ENCODE measurements around the gene MYO15B.

The MYO15B gene

DNA sequence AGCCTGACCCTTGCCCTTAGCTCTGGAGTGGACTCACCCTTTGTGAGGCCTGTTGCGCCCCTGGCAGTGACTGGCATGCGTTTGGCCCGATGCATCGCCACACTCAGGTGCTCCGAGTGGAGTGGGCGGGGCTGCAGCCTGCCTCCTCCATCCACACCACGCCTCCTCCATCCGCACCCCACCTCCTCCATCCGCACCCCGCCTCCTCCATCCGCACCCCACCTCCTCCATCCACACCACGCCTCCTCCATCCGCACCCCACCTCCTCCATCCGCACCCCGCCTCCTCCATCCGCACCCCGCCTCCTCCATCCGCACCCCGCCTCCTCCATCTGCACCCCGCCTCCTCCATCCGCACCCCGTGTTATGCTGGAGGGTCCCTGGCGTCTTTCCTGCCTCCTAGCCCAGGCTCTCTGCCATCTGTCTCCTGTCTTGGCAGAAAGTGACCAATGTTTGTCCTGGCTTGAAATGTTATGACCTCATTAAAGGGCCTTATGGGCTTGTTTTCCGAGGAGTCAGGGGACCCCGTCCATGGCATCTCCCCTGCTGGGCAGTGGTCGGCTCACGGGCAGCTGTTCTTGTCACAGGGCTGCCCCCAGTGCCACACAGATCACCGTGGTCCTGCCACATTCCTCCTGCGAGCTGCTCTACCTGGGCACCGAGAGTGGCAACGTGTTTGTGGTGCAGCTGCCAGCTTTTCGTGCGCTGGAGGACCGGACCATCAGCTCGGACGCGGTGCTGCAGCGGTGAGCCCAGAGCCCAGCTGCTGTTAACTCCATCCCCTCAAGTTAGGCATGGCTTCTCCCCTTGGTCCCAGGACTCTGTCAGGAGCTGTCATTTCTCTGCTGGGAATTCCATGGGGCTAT lies 28.7 kb upstream of the MYO15B start:
- DNase-seq (ENCODE audit: low read depth in 2 of 2) = no peak

- no peak for DNase-seq (ENCODE audit: low read depth in 2 of 2)
These were observed 27.6 kb upstream of the MYO15B start for GRCh38 chr17:75559958-75560533.

DNA sequence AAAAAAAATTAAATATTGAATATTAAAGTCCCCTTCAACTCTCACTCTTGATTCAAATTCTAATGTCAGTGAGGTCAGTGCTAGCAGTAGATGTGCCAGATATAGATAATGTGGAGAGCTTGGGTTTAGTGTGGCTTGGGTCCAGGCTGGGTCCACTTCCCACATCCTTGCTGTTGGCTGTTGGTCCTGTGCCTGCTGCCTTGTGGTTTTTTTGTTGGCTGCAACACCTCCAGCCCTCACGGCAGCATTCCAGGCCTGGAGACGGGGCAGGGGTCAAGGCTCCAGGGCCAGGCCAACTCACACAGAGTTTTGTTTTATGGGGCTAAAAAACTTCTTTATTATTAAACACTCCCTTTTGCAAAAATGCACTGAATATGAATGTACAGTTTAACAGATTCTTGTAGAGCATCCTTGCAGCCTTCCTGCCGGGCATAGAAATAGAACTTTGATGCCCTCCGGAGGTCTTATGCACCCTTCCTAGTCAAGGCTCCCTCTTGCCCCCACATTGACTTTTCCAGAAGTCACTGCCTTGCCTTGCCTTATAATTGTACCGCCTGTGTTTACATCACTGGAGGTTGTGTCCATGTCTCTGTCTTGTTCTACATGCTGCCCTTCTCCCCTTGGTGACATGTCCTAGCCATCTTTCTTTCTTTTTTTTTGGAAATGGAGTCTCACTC lies 25.5 kb upstream of the MYO15B start:
- no peak for DNase-seq (ENCODE audit: low read depth in 2 of 2)

- no peak for DNase-seq (ENCODE audit: low read depth in 2 of 2)
These were observed 24.4 kb upstream of the MYO15B start for GRCh38 chr17:75563063-75563758.

DNA sequence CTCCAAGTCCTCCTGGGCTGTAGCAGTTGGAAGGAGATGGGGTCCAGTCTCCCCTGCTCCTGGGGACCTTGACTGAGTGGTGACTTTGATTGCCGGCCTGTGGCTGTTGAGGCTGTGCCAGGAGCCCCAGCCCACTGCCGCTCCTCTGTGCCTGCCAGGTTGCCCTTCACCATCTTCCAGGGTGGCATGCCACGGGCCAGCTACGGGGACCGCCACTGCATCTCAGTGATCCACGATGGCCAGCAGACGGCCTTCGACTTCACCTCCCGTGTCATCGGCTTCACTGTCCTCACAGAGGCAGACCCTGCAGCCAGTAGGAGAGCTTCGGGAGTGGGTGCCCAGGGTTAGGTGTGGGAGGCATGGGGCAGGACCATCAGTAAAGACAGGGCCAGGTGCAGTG lies 23.4 kb upstream of the MYO15B start:
- DNase-seq (ENCODE audit: low read depth in 2 of 2) = no peak

- DNase-seq (ENCODE audit: low read depth in 2 of 2) = no peak
These were observed 22.5 kb upstream of the MYO15B start for GRCh38 chr17:75565066-75565465.

DNA sequence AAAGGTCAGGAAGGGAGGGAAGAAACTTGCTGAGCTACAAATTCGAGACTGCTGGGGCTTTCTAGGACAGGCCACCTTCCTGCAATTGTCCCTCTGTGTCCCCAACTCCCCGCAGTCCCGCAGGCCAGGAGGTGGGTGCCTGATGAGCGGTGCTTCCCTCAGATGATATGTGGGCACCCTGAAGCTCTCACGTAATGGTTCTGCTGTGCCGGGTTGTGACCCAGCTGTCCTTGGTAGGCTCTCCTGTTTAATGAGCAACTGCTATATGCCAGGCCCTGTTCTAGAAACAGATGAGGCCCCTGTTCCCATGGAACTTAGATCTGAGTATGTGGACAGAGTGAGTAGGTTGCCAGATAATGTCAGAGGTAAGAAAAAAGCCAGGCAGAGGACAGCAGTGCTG lies 22.0 kb upstream of the MYO15B start:
- DNase-seq (ENCODE audit: low read depth in 2 of 2) = no peak

DNA sequence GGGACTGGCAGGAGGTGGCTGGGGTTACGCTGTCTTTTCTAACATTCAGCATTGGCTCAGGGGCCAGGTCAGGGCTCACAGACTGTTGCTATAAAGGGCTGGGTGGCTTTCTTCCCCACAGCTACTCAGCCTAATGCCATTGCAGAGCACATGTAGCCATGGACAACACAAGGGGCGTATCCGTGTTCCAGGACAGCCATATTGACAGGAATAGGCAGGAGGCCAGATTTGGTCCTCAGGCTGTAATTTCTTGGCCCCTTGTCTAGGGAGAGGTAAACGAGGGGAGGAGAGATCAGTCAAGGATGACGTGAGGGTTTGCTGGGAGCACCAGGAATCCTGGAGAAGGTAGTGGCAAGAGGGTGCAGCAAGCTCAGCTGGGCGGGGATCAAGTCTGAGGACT lies 21.2 kb upstream of the MYO15B start:
- DNase-seq (ENCODE audit: low read depth in 2 of 2) = no peak

GRCh38 chr17:75566834-75567233 lies 20.8 kb upstream of the MYO15B start:
- DNase-seq (ENCODE audit: low read depth in 2 of 2) = no peak

DNA sequence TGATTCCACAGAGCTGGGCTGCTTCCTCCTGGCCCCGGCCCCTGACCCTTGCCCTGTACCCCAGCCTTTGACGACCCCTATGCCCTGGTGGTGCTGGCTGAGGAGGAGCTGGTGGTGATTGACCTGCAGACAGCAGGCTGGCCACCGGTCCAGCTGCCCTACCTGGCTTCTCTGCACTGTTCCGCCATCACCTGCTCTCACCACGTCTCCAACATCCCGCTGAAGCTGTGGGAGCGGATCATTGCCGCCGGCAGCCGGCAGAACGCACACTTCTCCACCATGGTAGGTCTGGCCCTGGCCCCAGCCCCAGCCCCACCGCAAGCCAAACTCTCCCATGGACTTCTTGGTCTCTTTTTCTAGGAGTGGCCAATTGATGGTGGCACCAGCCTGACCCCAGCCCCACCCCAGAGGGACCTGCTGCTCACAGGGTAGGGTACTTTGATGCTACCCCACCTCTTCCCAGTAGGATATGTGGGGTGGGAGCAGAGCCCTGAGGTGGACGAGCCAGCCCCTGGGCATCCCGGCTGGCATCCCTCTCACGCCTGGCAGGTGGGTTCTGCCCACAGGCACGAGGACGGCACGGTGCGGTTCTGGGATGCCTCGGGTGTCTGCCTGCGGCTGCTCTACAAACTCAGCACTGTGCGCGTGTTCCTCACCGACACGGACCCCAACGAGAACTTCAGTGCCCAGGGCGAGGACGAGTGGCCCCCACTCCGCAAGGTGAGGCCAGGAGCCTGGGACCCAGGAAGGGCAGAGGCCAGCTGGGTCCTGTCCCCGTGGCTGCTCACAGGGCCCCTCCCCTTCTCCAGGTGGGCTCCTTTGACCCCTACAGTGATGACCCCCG lies 19.0 kb upstream of the MYO15B start:
- no peak for DNase-seq (ENCODE audit: low read depth in 2 of 2)

GRCh38 chr17:75570034-75570676 lies 17.4 kb upstream of the MYO15B start:
- DNase-seq (ENCODE audit: low read depth in 2 of 2) = no peak

- DNase-seq (ENCODE audit: low read depth in 2 of 2) = no peak
These were observed 16.8 kb upstream of the MYO15B start for GRCh38 chr17:75570772-75571171.

DNA sequence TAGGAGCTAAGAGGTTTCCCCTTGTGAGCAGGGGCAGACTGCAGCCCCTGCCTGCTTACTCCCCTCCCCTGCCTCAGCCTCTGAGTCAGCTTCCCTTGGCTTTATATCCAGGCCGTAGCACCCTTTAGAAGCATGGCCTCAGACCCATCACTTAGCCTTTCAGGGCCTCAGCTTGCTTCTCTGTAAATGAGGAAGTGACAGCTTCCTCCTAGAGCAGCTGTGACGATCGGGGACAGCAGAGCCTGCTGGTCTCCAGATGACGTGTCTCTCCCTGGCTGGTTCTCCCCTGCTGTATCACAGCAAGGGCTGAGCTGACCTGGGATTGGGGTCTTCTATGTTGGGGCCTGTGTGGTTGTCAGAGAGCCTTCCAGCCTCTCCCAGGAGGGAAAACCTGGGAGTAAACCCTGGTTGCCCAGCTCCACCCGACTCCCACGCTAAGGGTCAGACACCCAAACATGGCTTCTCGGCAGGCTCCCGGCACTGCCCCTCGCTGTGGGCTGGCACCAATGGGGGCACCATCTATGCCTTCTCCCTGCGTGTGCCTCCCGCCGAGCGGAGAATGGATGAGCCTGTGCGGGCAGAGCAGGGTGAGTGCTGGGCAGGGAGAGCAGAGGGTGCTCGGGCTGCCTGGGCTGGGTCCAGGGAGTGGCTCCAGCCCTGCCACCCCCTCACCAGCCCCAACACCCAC lies 16.3 kb upstream of the MYO15B start:
- no peak for DNase-seq (ENCODE audit: low read depth in 2 of 2)

DNA sequence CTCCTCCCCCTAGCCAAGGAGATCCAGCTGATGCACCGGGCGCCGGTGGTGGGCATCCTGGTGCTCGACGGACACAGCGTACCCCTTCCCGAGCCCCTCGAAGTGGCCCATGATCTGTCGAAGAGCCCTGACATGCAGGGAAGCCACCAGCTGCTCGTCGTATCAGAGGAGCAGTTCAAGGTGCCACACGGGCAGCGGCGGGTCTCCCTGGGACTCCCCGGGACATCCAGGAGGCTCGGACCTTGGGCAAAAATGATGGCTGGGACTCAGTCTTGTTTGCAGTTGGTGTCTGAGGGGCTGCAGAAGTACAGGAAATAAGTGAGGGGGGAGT lies 15.8 kb upstream of the MYO15B start:
- DNase-seq (ENCODE audit: low read depth in 2 of 2) = no peak

DNA sequence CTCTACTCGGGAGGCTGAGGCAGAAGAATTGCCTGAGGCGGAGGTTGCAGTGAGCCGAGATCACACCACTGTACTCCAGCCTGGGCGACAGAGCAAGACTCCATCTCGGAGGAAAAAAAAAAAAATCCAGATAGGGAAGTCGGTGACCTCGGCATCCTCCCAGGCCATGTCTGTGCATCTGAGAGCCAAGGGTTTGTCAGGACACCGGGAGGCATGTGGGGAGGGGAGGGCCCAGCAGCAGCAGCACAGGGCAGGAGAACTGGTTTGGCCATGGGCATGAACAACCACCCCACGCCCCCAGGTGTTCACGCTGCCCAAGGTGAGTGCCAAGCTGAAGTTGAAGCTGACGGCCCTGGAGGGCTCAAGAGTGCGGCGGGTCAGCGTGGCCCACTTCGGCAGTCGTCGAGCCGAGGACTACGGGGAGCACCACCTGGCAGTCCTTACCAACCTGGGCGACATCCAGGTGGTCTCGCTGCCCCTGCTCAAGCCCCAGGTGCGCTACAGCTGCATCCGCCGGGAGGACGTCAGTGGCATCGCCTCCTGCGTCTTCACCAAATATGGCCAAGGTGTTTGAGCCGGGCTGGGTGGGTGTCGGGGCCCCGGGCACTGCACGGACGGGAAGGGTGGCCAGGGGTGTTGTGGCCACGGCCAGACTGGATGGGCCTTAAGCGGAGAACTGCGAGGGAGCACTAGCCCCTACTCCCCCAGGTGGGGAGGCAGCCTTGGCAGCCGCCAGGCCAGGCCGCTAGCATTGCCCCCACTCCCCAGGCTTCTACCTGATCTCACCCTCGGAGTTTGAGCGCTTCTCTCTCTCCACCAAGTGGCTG lies 14.7 kb upstream of the MYO15B start:
- no peak for DNase-seq (ENCODE audit: low read depth in 2 of 2)

- no peak for DNase-seq (ENCODE audit: low read depth in 2 of 2)
These were observed 14.1 kb upstream of the MYO15B start for GRCh38 chr17:75573540-75573957.

- no peak for DNase-seq (ENCODE audit: low read depth in 2 of 2)
These were observed 13.6 kb upstream of the MYO15B start for GRCh38 chr17:75573994-75574393.

GRCh38 chr17:75574404-75575036 lies 13.1 kb upstream of the MYO15B start:
- DNase-seq (ENCODE audit: low read depth in 2 of 2) = no peak

- DNase-seq (ENCODE audit: low read depth in 2 of 2) = no peak
These were observed 12.4 kb upstream of the MYO15B start for GRCh38 chr17:75575197-75575596.
